Nephron (organoid): ENCODE results near the gene KIAA0930.
"Not testable (repeated sequence)": the region's sequence is repeated elsewhere in the genome, so short reads cannot be mapped to it uniquely, and the experiment has no call there.

ENCODE experiments used
- H3K27ac Mint-ChIP-seq, 3 experiments: 2 replicates each; pipeline ENCODE4 v1.8.0; 2020; ENCODE audit warnings: mixed read lengths in 3 of 3, mild to moderate bottlenecking in 2 of 3, moderate library complexity in 1 of 3
- H3K27me3 Mint-ChIP-seq: 2 replicates; pipeline ENCODE4 v1.8.0; 2021; ENCODE audit warnings: low read depth, mild to moderate bottlenecking, moderate library complexity, mixed read lengths
- H3K36me3 Mint-ChIP-seq: 2 replicates; pipeline ENCODE4 v1.8.0; 2020; ENCODE audit warnings: low read depth, mixed read lengths
- H3K4me1 Mint-ChIP-seq: 2 replicates; pipeline ENCODE4 v1.8.0; 2020; ENCODE audit warnings: mixed read lengths
- H3K4me3 Mint-ChIP-seq, 3 experiments: 2 replicates each; pipeline ENCODE4 v1.8.0; 2020; ENCODE audit warnings: mild to moderate bottlenecking in 3 of 3, mixed read lengths in 3 of 3, moderate library complexity in 2 of 3
- H3K9me3 Mint-ChIP-seq: 2 replicates; pipeline ENCODE4 v1.8.0; 2020; ENCODE audit warnings: mixed read lengths
- CTCF ChIP-seq, 3 experiments: fragments of 200-600 bp; sonication (generic); IDR thresholded peaks; one replicate each; pipeline ENCODE4 v1.5.0; 2021; ENCODE audit warnings: antibody characterized with exemption in 3 of 3; ENCODE audit not compliant: unreplicated experiment in 3 of 3

The KIAA0930 gene

GRCh38 chr22:45259754-45260394 lies 19.2 kb upstream of the KIAA0930 start:
- TF ChIP-seq CTCF (IDR thresholded peaks at IDR 0.05; ENCODE audit: unreplicated experiment in 3 of 3): no peak
- Mint-ChIP-seq H3K27ac (no peak overlapping the region), H3K9me3 (no peaks in the 10 kb centered on the region), H3K36me3 (no peaks in the 10 kb centered on the region), H3K27me3 (peaks cover 16% of the 10 kb centered on the region), H3K4me3 (no peak overlapping the region), H3K4me1 (peaks cover 18% of the 10 kb centered on the region)

- peaks cover 16% of the 10 kb centered on the region for H3K27me3 Mint-ChIP-seq
- H3K4me3 Mint-ChIP-seq, H3K27ac Mint-ChIP-seq, H3K4me1 Mint-ChIP-seq, H3K36me3 Mint-ChIP-seq, H3K9me3 Mint-ChIP-seq: not testable (repeated sequence)
These were observed 17.2 kb upstream of the KIAA0930 start for GRCh38 chr22:45257941-45258340.

- Mint-ChIP-seq H3K4me3 (no peak overlapping the region), H3K27ac (no peak overlapping the region), H3K9me3 (no peaks in the 10 kb centered on the region), H3K36me3 (no peaks in the 10 kb centered on the region), H3K4me1 (no peaks in the 10 kb centered on the region), H3K27me3 (peaks cover 10% of the 10 kb centered on the region)
- no peak for TF ChIP-seq CTCF (IDR thresholded peaks at IDR 0.05; ENCODE audit: unreplicated experiment in 3 of 3)
These were observed 14.1 kb upstream of the KIAA0930 start for GRCh38 chr22:45254789-45255278.

GRCh38 chr22:45254388-45254787 lies 13.7 kb upstream of the KIAA0930 start:
- Mint-ChIP-seq H3K36me3 (no peaks in the 10 kb centered on the region), H3K4me3 (no peak overlapping the region), H3K27ac (no peak overlapping the region), H3K9me3 (no peaks in the 10 kb centered on the region), H3K4me1 (no peaks in the 10 kb centered on the region), H3K27me3 (peaks cover 8% of the 10 kb centered on the region)
- no peak for TF ChIP-seq CTCF (IDR thresholded peaks at IDR 0.05; ENCODE audit: unreplicated experiment in 3 of 3)

GRCh38 chr22:45253039-45253641 lies 12.4 kb upstream of the KIAA0930 start:
- H3K9me3 Mint-ChIP-seq: no peaks in the 10 kb centered on the region
- no peak for TF ChIP-seq CTCF (IDR thresholded peaks at IDR 0.05; ENCODE audit: unreplicated experiment in 3 of 3)

GRCh38 chr22:45251825-45252224 lies 11.1 kb upstream of the KIAA0930 start:
- Mint-ChIP-seq H3K27me3 (peaks cover 8% of the 10 kb centered on the region), H3K4me1 (no peaks in the 10 kb centered on the region)
- TF ChIP-seq CTCF (IDR thresholded peaks at IDR 0.05; ENCODE audit: unreplicated experiment in 3 of 3): no peak

More at GRCh38 chr22:45253039-45253641, 12.4 kb upstream of the KIAA0930 start:
- Mint-ChIP-seq H3K4me3 (no peak overlapping the region), H3K27me3 (peaks cover 11% of the 10 kb centered on the region), H3K27ac (no peak overlapping the region), H3K4me1 (no peaks in the 10 kb centered on the region), H3K36me3 (no peaks in the 10 kb centered on the region)

More at GRCh38 chr22:45251825-45252224, 11.1 kb upstream of the KIAA0930 start:
- Mint-ChIP-seq H3K36me3 (no peaks in the 10 kb centered on the region), H3K9me3 (no peaks in the 10 kb centered on the region), H3K27ac (no peak overlapping the region), H3K4me3 (no peak overlapping the region)
